ENCODE measurements around the gene PAPSS2. TPM values are rescaled to one million over a fixed set of nuclear protein-coding genes. Genes with fewer than 3 reads are reported as not detected.
"Not testable (repeated sequence)": the region's sequence is repeated elsewhere in the genome, so short reads cannot be mapped to it uniquely, and the experiment has no call there.

Gene PAPSS2
- total RNA-seq, 1 donor from 2014 or later = 137 TPM

GRCh38 chr10:87739703-87740102, 80.0 kb downstream of the PAPSS2 start:
- no peak overlapping the region for H3K4me3 ChIP-seq
- H3K4me1 ChIP-seq = peaks cover 16% of the 10 kb centered on the region
- peaks cover 30% of the 10 kb centered on the region for H3K36me3 ChIP-seq
- no peaks in the 10 kb centered on the region for H3K9me3 ChIP-seq
- H3K27ac ChIP-seq = no peak overlapping the region
- intact Hi-C loops (cut with DNase I) = no loop called here
- DNase-seq (no peak), ATAC-seq (no peak)
- no peak for TF ChIP-seq CTCF (IDR thresholded peaks at IDR 0.05)
- H3K27me3 ChIP-seq (ENCODE audit: low read depth) = no peaks in the 10 kb centered on the region

GRCh38 chr10:87740254-87740655, 80.6 kb downstream of the PAPSS2 start:
- no peak for DNase-seq
- Histone ChIP-seq H3K27ac (no peak overlapping the region), H3K36me3 (peaks cover 36% of the 10 kb centered on the region), H3K27me3 (ENCODE audit: low read depth) (no peaks in the 10 kb centered on the region), H3K9me3 (no peaks in the 10 kb centered on the region), H3K4me3 (no peak overlapping the region), H3K4me1 (peaks cover 11% of the 10 kb centered on the region)
- TF ChIP-seq CTCF (IDR thresholded peaks at IDR 0.05) = no peak
- ATAC-seq = peak; percentile 51 to 62
- intact Hi-C loops (cut with DNase I) = no loop called here

- intact Hi-C loops (cut with DNase I); H3K4me3 ChIP-seq; H3K27ac ChIP-seq; H3K9me3 ChIP-seq; H3K27me3 ChIP-seq (ENCODE audit: low read depth): not testable (repeated sequence)
- Histone ChIP-seq H3K4me1 (peaks cover 11% of the 10 kb centered on the region), H3K36me3 (peaks cover 63% of the 10 kb centered on the region)
- ATAC-seq = peak; percentile 22 to 62
- DNase-seq = peak; percentile 75
Observed at GRCh38 chr10:87742992-87743610, 83.4 kb downstream of the PAPSS2 start.

GRCh38 chr10:87744606-87745005, 84.9 kb downstream of the PAPSS2 start:
- ATAC-seq = no peak
- no peak for DNase-seq
- no peak overlapping the region for H3K4me3 ChIP-seq
- H3K36me3 ChIP-seq = peaks cover 77% of the 10 kb centered on the region
- no peaks in the 10 kb centered on the region for H3K9me3 ChIP-seq
- no peak overlapping the region for H3K27ac ChIP-seq
- intact Hi-C loops (cut with DNase I) = no loop called here
- TF ChIP-seq CTCF (IDR thresholded peaks at IDR 0.05) = no peak
- H3K4me1 ChIP-seq = peaks cover 11% of the 10 kb centered on the region
- H3K27me3 ChIP-seq (ENCODE audit: low read depth) = no peaks in the 10 kb centered on the region

GRCh38 chr10:87746911-87747310, 87.2 kb downstream of the PAPSS2 start:
- no peak for TF ChIP-seq CTCF (IDR thresholded peaks at IDR 0.05)
- no peak for ATAC-seq
- peaks cover 71% of the 10 kb centered on the region for H3K36me3 ChIP-seq

GRCh38 chr10:87748244-87748643, 88.6 kb downstream of the PAPSS2 start:
- H3K4me3 ChIP-seq; H3K9me3 ChIP-seq; H3K4me1 ChIP-seq; DNase-seq; H3K27ac ChIP-seq; intact Hi-C loops (cut with DNase I); H3K27me3 ChIP-seq (ENCODE audit: low read depth); ATAC-seq: not testable (repeated sequence)
- peaks cover 66% of the 10 kb centered on the region for H3K36me3 ChIP-seq

More at GRCh38 chr10:87746911-87747310, 87.2 kb downstream of the PAPSS2 start:
- intact Hi-C loops (cut with DNase I) = no loop called here
- Histone ChIP-seq H3K9me3 (no peaks in the 10 kb centered on the region), H3K4me1 (peaks cover 3% of the 10 kb centered on the region), H3K27me3 (ENCODE audit: low read depth) (no peaks in the 10 kb centered on the region), H3K4me3 (no peak overlapping the region), H3K27ac (no peak overlapping the region)
- DNase-seq = no peak
